K562 (cell line): Measurements from ENCODE around the gene TMEM139.

Experiments used
- CTCF ChIP-seq, 3 experiments: IDR thresholded peaks in 2 of 3; conservative IDR thresholded peaks in 1 of 3; 2 replicates each; pipeline ENCODE4 v1.5.1; 2011 to 2012; ENCODE audit warnings: low read length in 3 of 3, mild to moderate bottlenecking in 3 of 3, control low read depth in 2 of 3, improper control_type of control experiment in 1 of 3, inconsistent platforms in 1 of 3, low read depth in 1 of 3, mixed read lengths in 1 of 3, moderate library complexity in 1 of 3; ENCODE audit not compliant: insufficient read depth in 2 of 3
- EZH2 ChIP-seq: IDR thresholded peaks from 2 replicates; pipeline ENCODE4 v1.6.1; 2012; ENCODE audit warnings: low read depth, mild to moderate bottlenecking, inconsistent platforms, low read length, borderline replicate concordance
- GTF2E2 ChIP-seq: fragments of 200-800 bp; sonication (Bioruptor generic); IDR thresholded peaks from 2 replicates; pipeline ENCODE4 v1.6.1; 2016; ENCODE audit warnings: missing genetic modification characterization, missing compliant biosample characterization
- KLF10 ChIP-seq: fragments of 250-450 bp; sonication (Bioruptor Pico); IDR thresholded peaks from 2 replicates; pipeline ENCODE4 v1.6.1; 2021; ENCODE audit warnings: matching md5 sums
- MXI1 ChIP-seq: IDR thresholded peaks from 2 replicates; pipeline ENCODE4 v1.6.1; 2011; ENCODE audit warnings: low read depth, mild to moderate bottlenecking, improper control_type of control experiment, low read length
- NRF1 ChIP-seq, 2 experiments: fragments of 450-650 bp; IDR thresholded peaks in 1 of 2; conservative IDR thresholded peaks in 1 of 2; 2 replicates each; pipeline ENCODE4 v1.6.1; 2014; ENCODE audit warnings: mild to moderate bottlenecking in 2 of 2
- POLR2A ChIP-seq: fragments of 450-650 bp; conservative IDR thresholded peaks from 2 replicates; pipeline ENCODE4 v1.6.1; 2016
- TAF1 ChIP-seq: IDR thresholded peaks from 2 replicates; pipeline ENCODE4 v1.6.1; 2011; ENCODE audit warnings: mild to moderate bottlenecking, low read length, moderate library complexity; ENCODE audit not compliant: insufficient read depth, control insufficient read depth, severe bottlenecking; ENCODE audit errors: extremely low read depth
- TFE3 ChIP-seq: fragments of 450-650 bp; formaldehyde crosslinking; IDR thresholded peaks from 2 replicates; pipeline ENCODE4 v1.4.0; 2020; ENCODE audit warnings: mild to moderate bottlenecking, mixed read lengths
- U2AF1 ChIP-seq: fragments of 200-400 bp; formaldehyde crosslinking; optimal IDR thresholded peaks from 2 replicates; pipeline ENCODE3; 2017; ENCODE audit warnings: mild to moderate bottlenecking, low read depth, low read length, moderate library complexity
- ZBTB9 ChIP-seq: fragments of 450-650 bp; formaldehyde crosslinking; IDR thresholded peaks from 2 replicates; pipeline ENCODE4 v1.4.0; 2020; ENCODE audit warnings: mild to moderate bottlenecking, moderate library complexity
- ZNF740 ChIP-seq, 3 experiments: fragments of 200-800 bp in 1 of 3; sonication (Bioruptor generic) in 1 of 3; sonication (generic) in 1 of 3; formaldehyde crosslinking in 1 of 3; IDR thresholded peaks; 2 replicates each; pipeline versions ENCODE4 v1.6.1 to v1.8.0; 2016 to 2022; ENCODE audit warnings: mild to moderate bottlenecking in 2 of 3, missing compliant biosample characterization in 2 of 3, missing genetic modification characterization in 2 of 3, missing genetic modification reagents in 1 of 3

GRCh38 chr7:143304938-143305337 lies 20.2 kb downstream of the TMEM139 start:
- no peak for TF ChIP-seq EZH2
- TF ChIP-seq TAF1 = no peak
- no peak for TF ChIP-seq ZNF740 (CRISPR knock-in tag; IDR thresholded peaks at IDR 0.05)
- TF ChIP-seq ZNF740 (tag; IDR thresholded peaks at IDR 0.05) = no peak
- no peak for TF ChIP-seq MXI1
- TF ChIP-seq ZBTB9 = no peak
- no peak for TF ChIP-seq TFE3
- no peak for TF ChIP-seq KLF10
- no peak for TF ChIP-seq CTCF (IDR thresholded peaks at IDR 0.05 in 2 of 3, conservative IDR thresholded peaks at IDR 0.05 in 1 of 3; ENCODE audit: insufficient read depth in 2 of 3, low read depth in 1 of 3, low read length in 3 of 3)
- TF ChIP-seq POLR2A = no peak
- no peak for TF ChIP-seq GTF2E2 (tag)
- TF ChIP-seq U2AF1 = no peak
- no peak for TF ChIP-seq NRF1 (conservative IDR thresholded peaks at IDR 0.05 in 1 of 2, IDR thresholded peaks at IDR 0.05 in 1 of 2)
